Thyroid gland (tissue), 4 donors: ENCODE results near the gene JADE1.

Source experiments
- CTCF ChIP-seq, 6 experiments: fragments of 200-600 bp in 3 of 6; fragments of 450-650 bp in 3 of 6; sonication (generic) in 3 of 6; IDR thresholded peaks; one replicate each; pipeline ENCODE4 v1.5.1; 2016 to 2019; ENCODE audit warnings: antibody characterized with exemption in 6 of 6, mild to moderate bottlenecking in 2 of 6, inconsistent platforms in 1 of 6, moderate library complexity in 1 of 6
- POLR2A ChIP-seq, 2 donors: fragments of 450-650 bp; IDR thresholded peaks; one replicate each; pipeline ENCODE4 v1.6.1; 2017; ENCODE audit warnings: antibody characterized with exemption in 2 of 2, mild to moderate bottlenecking in 2 of 2, moderate library complexity in 1 of 2

GRCh38 chr4:128812442-128813235 is 3.1 kb downstream of the JADE1 start:
- no peak for TF ChIP-seq CTCF (IDR thresholded peaks at IDR 0.05)
- TF ChIP-seq POLR2A (IDR thresholded peaks at IDR 0.05): no peak
